ENCODE measurements around the gene BCAP29. TPM values are rescaled to one million over a fixed set of nuclear protein-coding genes. Genes with fewer than 3 reads are reported as not detected.

BCAP29 gene
- total and polyA plus RNA-seq, 2 of the 8 experiments (the other 6 are each of a cell fraction or from before 2014, with no cell fraction given), result 6.8 to 18.1 TPM

- TF ChIP-seq CHD7 (IDR thresholded peaks at IDR 0.05; ENCODE audit: insufficient replicate concordance, low read length) (no peak), POLR2A (IDR thresholded peaks at IDR 0.05; ENCODE audit: control extremely low read depth in 1 of 2, low read depth in 2 of 2, low read length in 2 of 2) (no peak), SIX5 (IDR thresholded peaks at IDR 0.05; ENCODE audit: low read depth, low read length) (no peak), CBX8 (IDR thresholded peaks at IDR 0.05; ENCODE audit: borderline replicate concordance, low read depth, low read length) (no peak), SP2 (IDR thresholded peaks at IDR 0.05; ENCODE audit: low read length) (no peak), SP1 (IDR thresholded peaks at IDR 0.05; ENCODE audit: low read depth, low read length) (no peak), HDAC2 (IDR thresholded peaks at IDR 0.05; ENCODE audit: borderline replicate concordance in 1 of 2, low read depth in 2 of 2, low read length in 2 of 2) (no peak), EGR1 (IDR thresholded peaks at IDR 0.05; ENCODE audit: borderline replicate concordance, low read depth, low read length) (no peak), RFX5 (IDR thresholded peaks at IDR 0.05; ENCODE audit: borderline replicate concordance, low read depth, low read length) (no peak), CTBP2 (IDR thresholded peaks at IDR 0.05; ENCODE audit: borderline replicate concordance, insufficient read depth, insufficient read length, low read length) (no peak)
Measured at GRCh38 chr7:107609811-107610261, 29.8 kb downstream of the BCAP29 start (continued).

Measured in H1 (cell line).